DMS153 treated with DMSO at 0.1 percent for 48 hours (cell line): ENCODE measurements around the gene SAMD8.

Source experiments
- DNase-seq: peaks from one replicate; lab custom pipeline; 2025; ENCODE audit not compliant: unreplicated experiment; lab: John Stamatoyannopoulos, UW

The SAMD8 gene

DNA sequence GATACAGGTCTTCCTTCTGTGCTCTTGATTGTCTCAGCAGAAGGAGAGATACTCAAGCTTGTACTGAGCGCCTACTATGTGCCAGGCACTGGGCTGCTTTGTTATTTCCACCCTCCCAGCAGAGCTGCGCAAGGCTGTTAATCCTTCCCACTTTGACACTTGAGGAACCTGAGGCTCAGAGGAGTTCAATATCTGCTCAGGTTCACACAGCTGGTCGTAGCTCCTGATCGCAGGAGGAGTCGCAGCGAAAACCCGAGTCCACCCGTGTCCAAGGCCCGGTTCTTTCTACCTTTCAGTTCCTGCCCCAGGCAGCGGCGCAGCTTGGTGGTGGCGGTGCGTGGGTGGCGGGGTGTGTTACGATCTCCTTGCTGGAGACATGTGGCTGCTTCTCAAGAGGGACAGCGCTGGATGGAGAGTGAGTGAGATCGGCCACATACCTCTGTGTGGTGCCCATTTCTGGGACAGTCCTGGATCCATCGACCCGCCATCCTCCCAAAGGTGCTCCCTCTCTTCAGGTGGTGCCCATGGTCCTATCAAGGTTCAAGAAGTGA lies 26.5 kb upstream of the SAMD8 start:
- DNase-seq, result no peak

DNA sequence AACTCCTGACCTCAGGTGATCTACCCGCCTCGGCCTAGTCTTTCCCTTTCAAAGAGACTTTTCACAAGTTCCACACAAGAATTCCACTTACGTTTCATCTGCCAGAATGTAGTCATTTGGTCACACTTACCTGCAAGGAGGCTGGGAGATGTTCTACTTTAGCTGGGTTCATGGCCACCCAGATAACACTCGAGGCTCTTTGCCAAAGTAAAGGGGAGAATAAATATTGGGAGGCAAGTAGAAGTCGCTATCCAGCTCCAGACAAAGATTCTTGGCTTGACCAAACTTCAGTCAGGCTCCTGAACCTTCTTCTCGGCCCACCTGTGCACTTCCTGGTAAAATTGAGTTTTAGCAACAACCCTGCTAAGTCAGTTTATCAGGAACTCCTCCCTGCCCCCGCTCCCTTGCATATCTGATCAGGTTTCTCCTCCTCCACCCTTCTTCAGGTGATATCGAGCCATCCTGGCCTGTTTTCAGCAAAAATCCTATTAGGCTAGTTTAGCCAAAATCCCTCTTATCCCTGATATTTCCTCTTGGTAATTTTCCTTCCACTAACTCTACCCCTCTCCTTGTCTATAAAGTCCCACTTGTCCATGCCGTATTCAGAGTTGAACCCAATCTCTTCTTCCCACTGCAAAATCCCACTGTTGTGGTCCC lies 25.1 kb upstream of the SAMD8 start:
- DNase-seq, result no peak

DNA sequence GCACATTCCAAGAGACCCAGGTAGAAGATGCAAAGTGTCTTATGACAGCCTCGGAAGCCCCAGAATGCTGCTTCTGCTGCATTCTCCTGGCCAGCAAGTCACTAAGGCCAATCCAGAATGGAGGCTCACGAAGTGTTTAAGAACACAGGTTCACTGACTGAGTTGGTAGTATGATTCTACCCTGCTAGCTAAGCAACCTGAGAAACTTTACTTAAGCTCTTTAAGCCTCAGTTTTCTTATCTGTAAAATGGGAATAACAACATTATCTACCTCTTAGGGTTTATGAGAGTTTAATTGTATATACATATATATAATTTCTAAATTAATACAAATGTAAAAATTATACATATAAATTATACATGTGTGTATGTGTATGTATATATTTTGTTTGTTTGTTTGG lies 22.8 kb upstream of the SAMD8 start:
- no peak for DNase-seq

DNA sequence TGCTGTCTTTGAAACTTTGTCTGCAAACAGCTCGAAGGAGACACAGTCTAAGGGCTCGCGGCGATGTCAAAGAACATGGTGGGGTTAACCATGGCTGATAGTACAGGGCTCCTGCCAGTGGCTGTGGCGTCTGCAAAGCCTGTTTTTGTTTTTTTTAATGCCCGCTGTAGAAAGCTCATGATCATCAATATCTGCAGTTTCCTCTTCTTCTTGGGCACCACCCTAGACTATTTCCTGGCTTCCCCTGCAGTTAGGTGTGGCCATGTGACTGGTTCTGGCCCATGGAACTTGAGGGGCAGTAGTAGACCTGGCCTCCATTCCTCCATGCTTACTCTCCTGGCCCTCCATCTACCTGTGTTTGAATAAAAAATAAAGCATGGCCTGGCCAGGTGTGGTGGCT lies 21.8 kb upstream of the SAMD8 start:
- DNase-seq, result no peak

DNA sequence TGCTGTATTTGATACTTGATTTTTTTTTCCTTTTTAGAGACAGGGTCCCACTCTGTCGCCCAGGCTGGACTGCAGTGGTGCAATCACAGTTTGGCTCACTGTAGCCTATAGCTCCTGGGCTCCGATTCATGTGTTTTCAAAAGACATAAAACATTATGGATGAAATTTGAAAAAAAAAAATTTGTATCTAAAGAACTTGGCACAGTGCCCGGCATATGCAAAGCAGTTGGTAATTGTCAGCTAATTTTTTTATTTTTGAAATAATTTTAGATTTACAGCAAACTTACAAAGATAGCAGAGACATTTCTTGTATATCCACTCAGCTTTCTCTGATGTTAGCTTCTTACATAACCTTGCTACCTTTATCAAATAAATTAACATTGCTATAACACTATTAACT lies 20.3 kb upstream of the SAMD8 start:
- DNase-seq, result no peak

DNA sequence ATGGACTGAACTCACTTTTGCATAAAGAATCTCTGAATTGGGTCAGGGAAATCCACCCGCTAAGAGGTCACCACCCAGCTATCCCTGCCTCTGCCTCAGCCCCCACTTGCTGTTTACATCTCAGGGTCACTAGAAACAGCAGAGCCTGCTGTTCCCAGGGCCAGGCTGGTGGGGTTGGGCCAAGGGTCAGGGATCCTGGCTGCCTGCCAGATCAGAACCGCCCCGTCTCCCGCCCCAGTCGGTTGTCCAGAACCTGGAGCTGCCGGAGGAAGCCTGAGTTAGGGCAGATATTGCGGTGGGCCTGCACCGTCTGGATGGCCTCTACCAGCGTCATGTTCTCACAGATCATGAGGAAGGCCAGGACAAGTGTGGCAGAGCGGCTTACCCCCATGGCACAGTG lies 17.0 kb upstream of the SAMD8 start:
- DNase-seq, result no peak

DNA sequence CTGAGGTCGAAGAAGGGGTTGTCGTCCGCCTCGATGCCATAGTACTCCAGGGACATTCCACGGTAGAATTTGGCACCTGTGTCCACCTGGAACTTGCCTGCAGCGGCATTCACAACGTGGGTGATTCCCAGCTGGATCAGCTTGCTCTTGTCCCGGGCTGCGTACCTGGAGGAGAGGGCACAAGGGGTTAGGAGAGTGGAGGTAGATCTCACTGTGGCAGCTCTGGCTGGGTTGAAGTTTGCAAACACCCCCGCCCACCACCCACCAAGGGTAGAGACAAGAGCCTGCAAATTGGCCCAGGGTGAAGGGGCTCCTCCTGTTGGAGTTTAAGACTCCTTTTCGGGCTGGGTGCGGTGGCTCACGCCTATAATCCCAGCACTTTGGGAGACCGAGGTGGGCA lies 15.8 kb upstream of the SAMD8 start:
- no peak for DNase-seq

DNA sequence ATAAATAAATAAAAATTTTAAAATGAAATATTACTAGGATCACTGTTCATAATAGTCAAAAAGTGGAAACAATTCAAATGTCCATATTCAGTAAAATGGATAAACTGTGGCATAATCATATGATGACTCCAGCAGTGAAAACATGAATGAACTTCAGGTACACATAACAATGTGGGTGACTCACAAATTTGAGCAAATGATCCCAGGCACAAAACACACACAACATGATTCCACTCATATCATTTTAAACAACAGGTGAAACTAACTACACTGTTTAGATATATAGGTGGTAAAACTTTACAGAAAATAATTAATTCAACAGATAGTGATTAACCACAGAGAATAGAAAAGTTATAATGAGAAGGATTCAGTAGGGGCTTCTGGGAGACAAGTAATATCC lies 14.7 kb upstream of the SAMD8 start:
- no peak for DNase-seq

DNA sequence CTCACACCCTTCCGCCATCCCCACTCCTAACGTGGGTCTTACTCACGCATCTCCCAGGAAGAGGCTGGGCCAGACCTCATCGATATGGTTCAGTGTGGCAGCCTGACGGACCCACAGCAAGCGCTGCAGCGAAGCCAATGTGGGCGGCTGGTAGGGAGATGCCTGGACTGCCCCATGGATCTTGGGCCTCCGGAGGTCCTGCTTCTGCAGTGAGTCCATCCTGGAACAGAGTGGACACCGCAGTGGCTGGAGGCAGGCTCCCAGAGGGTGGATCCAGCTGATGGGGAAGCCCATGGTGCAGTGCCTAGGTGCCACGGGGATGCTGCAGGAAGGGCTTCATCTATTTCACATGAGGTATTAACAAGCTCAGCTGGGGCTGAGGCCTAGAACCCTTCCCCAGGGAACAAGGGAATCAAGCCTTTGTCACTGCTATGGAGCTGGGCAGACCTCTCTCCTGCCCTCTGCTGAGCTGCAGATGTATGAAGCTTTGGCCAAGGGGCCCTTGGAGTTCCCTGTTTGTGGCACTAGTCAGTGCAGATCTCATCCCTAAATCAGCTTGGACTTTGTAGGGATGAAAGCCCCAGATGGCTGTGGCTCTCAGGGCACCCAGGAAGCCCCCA lies 13.7 kb upstream of the SAMD8 start:
- no peak for DNase-seq

DNA sequence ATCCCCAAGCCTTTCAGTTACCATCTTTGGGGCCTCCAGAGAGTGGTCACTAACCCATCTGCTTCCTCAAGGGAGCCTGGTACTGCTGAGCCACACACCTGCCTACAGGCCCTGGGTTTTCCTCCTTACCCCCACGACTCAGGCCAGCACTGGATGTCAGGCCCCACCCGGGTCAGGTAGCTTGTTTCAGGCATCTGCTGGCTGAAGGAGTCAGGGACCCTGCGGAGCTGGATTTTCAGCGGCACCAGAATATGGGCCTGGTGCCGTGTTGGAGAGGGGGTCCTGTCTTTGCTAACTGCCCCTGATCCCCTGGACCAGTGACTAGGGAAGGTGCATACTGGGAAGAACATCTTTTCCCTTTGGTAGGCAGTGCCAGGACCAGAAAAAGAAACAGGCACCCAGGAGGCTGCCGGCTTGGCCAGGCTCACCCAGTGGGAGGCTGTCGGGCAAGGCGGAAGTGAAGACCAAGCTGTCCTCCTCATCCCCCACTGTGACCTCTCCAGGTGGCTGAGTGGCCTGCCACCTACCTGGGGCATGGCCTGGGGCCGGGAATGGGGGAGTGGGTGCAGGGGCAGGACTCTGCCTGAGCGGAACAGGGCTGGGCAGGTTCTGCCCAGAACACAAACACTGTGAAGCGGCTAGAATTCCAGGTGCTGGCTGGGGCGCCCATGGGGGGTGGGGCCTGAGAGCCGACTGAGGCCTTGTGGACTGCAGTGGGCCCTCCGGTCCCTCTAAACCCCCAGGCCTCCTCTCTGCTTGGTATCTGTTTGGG lies 12.4 kb upstream of the SAMD8 start:
- DNase-seq, result no peak

DNA sequence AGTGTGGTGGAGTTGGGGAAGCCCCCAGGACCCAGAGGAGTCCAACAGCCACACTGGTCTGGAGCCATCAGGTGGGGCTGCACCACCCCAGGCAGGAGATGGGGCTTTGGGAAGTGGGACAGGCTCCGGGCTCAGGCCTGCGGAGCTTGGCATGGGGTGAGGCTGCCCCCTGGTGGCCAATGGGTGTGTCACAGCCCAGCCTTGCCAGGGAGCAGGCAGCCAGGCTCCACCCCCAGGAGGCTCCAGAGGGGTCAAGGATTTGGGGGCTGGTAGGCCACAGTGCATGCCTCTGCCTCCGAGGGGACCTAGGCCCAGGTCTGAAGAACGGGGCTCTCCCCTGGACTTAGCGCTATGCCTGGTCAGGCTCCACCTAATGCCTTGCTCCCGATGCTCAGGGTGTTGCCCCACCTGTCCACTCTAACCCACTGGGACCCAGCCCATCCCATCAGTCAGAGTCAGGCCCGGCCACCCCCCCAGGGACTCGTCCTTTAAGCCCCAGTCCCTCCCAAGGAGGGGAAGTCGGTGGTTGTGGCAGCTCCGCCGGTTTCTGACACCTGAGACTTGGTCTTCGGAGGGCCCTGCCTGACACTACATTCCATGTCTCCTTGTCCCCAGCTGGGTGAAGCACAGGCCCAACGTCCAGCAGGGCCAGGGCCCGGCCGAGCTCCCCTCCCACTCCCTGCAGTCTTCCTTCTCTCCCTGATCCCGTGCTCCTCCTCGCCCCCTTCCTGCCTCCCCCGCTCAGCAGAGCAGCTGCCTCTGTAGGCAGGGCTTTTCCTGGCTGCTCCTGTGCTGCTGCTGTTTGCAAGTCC lies 11.3 kb upstream of the SAMD8 start:
- DNase-seq, result peak; percentile 19

DNA sequence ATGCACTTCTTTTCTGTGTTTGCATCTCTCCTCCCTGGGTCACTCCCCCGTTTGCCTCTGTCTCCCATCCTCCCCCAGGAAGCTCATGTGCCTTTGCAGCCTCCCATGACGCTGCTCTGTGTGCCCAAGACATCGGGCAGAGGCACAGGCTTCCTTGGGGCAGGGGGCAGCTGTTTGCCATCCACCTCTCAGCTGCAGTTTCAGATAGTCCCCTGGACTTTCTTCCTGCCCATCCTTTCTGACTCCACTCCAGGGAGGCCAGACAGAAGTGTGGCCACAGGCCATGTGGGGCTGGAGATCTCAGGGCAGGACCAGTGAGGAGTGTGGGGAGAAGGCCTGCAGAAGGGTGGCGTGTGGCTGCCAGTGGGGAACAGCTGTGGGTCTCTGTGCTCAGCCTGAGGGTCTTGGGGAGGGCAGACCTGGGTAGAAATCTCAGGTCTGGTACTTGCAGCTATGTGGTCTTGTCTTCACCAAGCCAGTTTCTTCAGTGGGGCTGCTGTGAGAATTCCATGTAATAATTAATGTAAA lies 10.6 kb upstream of the SAMD8 start:
- DNase-seq, result no peak

DNA sequence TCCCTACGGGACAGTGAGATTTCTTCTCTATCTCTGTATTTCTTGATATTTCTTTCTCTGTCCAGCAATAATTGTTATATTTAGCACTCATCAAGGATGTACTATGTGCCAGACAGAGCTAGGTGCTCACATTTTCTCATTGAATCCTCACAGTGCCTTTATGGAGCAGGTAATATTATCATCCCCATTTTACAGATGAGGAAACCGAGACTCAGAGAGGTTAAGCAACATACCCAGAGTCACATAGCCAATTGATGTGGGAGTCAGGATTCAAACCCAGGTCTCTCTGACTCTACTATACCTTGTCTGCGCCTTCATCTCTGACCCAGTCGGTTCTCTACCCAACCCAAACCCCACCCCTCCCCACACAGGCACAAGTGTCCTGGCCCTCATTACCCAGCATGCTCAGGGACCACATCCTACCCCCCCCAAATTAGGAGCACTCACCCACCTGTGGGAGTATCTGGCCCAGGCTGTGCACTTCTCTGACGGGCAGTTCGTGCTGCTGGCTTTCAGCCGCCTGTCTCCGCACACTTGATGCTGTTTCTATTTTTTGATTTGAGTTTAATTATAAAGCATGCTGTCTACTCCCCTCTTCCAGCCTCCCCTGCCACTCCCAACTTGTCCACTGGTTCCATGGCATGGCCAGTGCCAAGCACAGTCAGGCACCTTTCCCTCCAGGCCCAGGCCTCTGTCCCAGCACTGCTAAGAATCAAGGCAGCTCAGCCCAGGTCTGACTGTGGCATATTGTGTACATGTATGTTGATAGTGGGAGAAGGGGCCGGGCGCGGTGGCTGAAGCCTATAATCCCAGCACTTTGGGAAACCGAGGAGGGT lies 9.8 kb upstream of the SAMD8 start:
- no peak for DNase-seq

DNA sequence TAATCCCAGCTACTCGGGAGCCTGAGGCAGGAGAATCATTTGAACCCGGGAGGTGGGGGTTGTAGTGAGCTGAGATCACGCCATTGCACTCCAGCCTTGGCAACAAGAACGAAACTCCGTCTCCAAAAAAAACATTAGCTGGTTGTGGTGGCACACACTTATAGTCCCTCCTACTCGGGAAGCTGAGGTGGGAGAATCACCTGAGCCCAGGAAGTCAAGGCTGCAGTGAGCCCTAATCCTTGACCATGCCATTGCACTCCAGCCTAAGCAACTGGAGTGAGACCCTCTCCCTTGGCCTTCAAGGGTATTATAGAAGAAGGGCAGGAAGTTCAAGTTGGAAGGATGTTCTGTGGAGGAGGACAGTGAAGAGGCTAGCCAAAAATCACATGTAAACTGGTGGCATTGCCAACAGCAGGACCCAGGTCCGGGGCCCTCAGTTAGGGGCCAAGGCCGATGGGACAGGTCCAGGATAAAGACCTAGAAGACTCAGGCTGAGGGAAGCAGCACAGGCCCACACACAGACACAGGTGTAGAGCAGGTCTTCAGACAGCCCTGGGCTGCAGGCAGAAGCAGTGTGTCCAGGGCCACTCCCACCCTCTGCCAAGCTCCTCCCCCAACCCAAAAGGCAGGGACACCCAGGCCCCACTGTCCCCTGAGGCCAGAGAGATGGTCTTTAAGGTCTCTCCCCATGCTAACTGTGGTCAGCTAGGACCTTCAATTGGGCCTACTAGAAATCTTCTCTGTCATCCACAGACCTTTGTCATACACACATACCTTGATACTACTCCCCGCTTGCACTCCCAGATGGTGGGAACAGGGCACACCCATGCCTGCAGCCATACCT lies 8.4 kb upstream of the SAMD8 start:
- DNase-seq, result no peak

DNA sequence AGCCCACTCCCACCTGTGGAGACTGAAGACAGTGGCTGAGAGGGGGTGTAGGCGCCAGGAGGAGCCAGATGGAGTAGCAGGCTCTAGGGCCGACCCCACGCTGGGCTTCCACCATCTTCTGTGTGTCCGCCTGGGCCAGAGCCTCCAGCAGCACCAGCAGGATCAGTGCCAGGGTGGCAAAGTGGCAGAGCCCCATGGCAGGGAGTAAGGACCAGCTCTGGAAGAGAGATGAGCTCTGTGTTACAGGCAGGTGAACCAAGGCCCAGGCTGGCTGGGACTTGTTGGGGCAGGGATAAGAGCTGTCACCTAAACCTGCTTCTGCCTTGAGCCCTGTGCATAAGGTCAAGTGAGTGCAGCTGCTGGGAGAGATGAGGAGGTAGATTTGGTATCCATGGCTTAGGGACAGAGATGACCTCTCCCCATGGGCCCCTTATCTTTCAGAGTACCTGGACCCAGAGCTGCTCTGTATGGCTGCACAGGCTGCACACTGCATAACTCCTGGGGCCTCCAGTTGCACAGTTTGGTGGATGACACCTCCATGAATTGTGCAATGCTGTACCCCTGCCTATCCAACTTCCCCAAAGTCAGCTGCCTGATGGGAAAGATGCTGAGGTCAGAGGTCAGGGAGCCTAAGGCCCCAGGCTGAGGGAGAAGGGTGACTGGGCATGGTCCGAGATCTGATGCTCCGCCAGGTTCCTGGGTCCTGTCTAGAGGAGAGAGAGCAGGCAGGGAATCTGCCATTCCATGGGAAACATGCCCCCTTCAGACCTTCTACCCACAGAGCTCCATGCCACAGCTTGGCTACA lies 7.4 kb upstream of the SAMD8 start:
- no peak for DNase-seq

DNA sequence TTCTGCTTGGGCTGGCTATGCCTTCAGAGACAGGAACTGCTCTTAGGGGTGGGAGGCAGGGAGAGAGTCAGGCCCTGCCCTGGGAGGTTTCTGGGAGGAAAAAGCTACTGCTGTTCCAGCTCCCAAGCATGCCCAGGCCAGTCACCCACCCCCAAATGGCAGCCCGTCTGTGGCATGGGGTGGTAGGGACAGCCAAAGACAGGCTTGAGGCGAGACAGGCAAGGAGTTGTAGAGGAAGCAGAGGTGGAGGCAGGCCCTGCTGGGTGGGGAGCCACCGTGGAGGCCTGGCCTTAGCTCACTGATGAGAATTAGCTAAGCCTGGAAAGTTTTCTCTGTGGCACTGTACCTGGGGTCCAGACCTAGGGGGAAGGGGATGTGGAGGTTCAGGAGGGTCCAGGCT lies 6.6 kb upstream of the SAMD8 start:
- DNase-seq, result no peak

DNA sequence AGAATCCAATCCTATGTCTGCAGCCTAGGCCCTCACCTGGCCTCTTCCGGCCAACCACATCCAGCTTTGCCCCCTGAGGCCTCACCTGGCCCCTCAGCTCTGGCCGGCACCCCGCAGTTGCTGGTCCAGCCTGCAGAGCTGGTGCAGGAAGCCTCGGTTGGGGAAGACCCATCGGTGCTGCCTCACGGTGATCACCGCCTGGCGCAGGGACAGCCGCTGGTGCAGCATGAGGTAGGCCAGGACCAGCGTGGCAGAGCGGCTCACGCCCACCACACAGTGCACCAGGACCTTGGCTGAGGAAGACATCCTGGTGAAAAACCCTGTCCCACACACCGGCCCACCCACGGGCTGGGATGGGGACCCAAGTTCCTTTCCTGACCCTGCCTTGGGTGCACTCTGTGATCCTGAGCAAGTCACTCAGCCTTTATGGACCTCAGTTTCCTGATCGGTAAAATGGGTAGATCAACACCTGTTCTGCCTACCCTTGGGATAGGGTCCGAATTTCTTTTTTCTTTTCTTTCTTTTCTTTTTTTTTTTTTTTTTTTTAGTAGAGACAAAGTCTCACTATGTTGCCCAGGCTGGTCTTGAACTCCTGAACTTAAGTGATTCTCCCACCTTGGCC lies 5.8 kb upstream of the SAMD8 start:
- no peak for DNase-seq

DNA sequence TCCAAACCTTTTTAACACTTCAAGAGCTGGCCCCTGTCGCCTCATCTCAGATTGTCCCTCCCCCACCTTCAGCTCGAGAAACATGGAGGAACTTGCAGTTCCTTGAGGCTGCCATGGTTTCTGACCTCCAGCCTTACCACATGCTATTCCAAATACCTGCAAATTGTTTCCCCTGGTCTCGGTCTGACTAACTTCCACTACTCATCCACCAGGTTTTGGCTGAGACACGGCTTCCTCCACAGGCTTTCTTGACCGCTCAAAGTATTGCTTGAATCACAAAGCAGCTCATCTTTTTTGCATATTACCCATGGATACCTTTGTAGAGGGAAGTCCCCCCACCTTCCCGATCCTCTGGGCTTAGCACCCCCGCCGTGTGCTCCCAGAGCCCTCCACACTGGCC lies 5.2 kb upstream of the SAMD8 start:
- DNase-seq, result no peak
